DLD1 (cell line): Measurements from ENCODE around the gene VMAC.

Experiments
- in situ Hi-C: cut with HindIII; loops from 2 replicates; pipeline ENCODE4 v1.10.0; 2017; ENCODE audit warnings: low sequenced_read_pairs

VMAC gene

DNA sequence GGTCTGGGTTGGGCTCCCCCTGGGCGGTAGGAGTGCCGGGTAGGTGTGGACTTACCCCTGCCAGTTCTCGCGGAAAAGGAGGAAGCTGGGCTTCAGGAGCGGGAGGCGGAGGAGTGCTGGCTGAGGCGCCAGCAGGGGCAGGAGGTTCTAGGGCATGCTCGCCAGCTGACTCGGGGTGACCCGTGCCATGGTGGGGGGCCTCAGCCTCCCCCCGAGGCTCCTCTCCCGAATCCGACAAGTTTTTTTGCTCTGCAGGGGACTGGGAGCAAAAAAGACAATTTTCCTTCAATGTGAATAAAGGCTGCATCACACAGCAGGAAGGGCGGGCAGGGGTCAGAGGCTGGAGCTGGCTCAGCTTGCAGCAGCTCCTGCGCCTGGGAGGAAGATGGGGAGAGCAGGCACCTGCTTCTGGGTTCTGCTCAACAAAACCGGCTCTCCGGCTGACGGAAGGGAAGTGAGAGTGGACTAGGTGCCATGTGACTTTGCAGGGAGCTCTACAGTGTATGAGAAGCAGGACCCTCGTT, 46.7 kb downstream of the VMAC start:
- in situ Hi-C loops: no loop called here

DNA sequence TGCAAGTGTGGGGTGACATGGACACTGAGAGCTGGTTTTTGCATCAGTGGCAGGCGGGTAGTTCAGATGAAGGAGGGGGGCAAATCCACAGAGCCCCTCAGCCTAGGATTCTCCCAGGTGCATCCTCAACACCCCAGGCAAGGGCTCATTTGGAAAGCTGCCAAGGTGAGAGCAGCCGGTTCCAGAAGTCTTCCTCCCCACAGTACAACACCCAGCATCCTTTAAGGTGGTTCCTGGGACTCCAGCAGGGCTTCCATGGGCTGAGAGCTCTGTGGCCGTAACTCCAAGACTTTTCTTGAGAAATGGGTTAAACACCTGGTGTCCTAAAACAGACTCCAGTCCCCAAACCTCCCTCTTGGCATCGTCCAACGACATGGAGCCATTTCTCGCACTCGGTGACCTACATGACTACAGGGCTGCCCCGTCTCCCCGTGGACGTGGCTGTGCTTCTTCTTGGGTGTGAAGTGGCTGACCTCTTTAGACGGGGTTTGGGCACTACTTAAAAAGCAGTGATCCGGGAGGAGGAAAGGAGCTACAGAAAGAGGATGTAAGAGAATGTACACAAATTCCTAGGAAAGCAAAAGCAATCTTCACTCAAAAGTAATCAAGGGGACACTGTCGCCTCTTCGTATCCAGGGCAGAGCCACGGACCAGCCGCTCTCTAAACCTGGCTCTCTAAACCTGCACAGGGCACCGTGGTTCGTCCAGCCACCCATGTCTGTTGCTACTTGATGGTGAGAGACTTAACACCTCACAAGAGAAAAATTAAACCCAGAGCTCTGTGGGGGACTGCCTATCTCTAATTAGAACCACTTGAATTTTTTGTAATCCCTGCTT, 47.7 kb downstream of the VMAC start:
- in situ Hi-C loops: no loop called here

DNA sequence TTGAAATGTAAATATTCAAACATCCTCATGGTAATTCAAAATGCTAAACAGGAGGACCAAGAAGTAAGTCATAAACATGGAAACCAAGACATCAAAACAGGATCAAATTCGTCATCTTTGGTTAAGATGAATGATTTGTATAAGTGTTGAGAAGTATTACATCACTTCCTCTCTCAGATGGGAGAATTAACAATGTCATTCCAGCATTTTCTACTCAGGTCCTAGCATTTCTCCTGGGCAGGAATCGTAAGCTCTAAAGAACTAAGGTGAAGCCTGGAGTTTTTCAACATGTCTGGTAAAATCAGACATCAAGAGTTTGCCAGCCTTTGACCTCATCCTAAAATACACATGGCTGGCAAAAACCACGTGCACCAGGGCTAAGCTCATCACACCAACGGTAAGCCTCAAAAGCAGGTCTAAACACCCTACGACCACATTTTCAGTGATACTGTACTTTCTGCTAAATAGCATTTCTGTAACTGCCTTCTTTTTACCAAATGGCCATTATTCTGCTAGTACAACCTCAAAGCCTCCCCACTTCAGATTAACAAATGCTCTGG, 48.4 kb downstream of the VMAC start:
- in situ Hi-C loops: no loop called here

DNA sequence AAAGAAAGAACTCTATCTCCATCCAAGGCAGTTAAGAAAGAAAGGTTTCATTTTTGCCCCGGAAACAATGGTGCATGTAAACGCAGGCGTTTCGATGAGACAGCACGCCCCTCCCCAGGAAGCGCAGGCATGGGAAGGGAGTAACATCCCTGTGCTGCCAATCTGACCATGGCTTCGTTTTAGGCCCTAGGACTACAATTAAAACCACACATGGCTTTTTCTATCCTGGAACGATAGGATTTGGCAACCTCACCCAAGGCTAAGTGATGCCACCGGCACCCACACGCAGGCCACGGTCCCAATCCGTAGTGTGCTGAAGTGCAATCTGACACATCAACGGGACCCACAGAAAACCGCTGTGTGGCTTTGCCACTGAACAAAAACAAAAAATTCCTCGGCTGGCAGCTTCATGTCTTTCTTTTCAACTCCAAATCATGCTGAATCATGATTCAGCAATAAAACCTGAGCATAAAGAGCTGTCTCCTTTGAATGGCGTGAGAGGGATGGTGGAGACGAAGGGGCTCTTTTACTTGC, 49.1 kb downstream of the VMAC start:
- in situ Hi-C loops: no loop called here

DNA sequence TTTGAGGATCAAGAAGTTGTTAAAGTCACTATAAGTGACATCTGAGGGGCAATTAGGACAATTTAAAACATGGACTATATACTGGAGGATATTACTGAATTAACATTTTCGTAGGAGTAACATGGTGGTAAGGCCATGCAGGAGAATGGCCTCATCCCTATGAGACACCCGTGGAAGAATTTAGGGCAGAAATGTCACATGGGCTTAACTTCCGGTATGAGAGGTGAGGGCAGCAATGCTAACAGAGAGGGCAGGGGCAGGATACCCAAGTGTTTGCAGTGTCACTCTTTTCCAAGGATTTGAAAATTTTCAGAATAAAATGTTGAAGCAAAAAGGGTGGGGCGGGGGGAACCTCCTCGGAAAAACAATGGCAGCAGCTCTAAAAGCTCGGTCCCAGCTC, 49.6 kb downstream of the VMAC start:
- in situ Hi-C loops: no loop called here

DNA sequence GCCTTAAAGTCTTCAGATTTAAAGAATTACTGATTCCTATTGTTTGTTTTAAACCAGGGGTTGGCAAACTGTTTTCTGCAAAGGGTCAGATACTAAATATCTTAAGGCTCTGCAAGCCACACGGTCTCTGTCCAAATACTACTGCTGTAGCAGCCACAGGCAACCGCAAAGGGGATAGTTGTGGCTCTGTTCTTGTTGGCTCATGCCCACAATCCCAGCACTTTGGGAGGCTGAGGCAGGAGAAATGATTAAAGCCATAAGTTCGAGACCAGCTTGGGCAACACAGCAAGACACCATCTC, 50.9 kb downstream of the VMAC start:
- in situ Hi-C loops: no loop called here

DNA sequence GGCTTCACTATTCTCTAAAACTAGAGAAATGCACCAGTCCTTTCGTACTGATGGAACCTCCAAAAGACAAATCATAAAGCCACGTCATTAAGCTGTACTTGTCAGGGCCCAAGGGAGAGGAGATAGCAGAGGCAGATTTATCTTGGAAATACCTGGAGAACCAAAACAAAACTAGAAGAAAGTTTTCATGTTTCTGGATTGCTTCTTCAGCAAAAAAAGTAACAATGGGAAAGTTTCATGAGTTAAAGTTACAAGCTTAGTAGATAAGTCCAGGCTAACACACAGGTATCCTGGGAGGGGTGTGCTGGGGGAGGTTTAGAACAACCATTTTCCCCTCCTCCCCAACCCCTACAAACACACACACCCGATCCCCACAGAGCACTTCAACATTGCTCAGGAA, 51.7 kb downstream of the VMAC start:
- in situ Hi-C loops: no loop called here

DNA sequence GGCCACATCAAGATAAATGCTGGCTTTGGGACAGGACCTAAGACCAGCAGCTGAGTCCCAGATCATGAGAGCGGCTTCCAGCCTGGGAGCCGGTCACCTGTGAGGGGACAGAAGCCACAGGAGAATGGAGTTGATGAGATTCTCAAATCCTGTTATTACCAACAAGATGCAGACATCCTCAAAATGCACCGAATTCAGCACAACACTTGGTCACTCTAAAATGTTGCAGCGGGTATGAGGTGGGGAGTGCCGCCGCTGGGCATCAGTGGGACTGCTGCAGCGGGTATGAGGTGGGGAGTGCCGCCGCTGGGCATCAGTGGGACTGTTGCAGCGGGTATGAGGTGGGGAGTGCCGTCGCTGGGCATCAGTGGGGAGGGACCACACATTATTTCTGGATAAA, 52.1 kb downstream of the VMAC start:
- in situ Hi-C loops: no loop called here

DNA sequence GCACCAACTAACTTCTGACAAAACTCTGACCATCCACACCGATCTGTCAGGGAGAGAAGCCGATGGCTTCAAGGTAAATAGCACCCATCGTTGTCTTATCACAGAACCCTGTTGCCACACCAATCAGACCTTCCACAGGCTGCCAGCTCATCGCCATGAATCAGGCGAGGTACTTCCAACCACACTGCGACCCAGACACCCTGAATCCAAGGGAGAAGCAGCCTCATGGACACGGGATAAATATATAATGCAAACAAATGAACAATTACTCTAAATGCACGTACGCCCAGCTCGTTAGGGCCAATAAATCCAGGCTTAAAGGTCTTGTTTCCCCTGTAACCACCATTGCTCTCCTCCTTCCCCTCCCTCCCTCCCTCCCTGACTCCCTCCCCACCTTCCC, 52.5 kb downstream of the VMAC start:
- in situ Hi-C loops: no loop called here

DNA sequence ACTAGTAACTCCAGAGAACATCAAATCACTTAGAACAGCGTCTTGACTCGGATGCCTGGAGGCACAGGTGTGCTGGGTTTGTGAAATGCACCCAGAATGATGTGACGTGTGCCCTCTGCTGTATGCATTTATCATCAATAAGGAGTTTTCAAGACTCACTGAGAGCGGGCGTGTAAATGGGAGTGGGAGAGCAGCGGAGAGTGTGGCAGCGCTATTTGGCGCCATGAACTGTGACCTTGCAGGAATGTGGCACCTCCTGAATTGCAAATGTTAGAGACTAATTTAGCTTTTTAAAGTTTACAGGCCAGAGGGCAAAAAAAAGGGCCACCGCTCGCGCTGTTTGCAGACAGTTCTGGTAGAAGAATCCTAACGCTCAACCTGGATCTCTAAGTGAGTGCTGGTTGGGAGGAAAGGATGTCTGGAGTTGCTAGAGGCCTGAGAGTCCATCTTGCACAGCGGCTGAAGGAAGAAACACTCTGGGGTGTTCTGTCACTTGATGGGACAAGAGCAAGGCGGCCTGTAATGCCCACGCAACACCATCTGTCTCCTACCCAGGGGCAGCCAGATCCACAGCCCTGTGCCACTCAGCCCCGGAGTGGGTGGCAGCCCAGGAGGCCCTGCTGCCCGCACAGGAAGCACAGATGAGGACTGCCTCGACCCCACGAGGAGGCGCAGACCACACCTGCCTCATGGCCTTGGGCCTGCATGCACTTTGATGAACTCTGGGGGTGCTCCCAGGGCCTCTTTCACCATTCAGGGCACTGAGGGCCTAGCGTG, 53.6 kb downstream of the VMAC start:
- in situ Hi-C loops: no loop called here

DNA sequence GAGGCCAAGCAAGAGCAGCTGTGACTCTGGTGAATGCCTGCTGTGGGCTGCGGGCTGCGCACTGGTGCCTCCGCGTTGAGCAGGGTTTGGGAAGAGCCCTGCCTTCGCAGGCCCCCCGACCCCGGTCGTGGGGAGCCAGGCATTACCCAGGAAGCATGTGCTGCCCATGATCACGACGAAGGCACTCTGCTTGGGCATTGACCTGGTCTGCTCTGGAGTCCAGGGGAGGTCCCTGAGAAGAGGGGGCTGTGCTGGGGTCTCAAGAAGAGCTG, 54.1 kb downstream of the VMAC start:
- in situ Hi-C loops: no loop called here

DNA sequence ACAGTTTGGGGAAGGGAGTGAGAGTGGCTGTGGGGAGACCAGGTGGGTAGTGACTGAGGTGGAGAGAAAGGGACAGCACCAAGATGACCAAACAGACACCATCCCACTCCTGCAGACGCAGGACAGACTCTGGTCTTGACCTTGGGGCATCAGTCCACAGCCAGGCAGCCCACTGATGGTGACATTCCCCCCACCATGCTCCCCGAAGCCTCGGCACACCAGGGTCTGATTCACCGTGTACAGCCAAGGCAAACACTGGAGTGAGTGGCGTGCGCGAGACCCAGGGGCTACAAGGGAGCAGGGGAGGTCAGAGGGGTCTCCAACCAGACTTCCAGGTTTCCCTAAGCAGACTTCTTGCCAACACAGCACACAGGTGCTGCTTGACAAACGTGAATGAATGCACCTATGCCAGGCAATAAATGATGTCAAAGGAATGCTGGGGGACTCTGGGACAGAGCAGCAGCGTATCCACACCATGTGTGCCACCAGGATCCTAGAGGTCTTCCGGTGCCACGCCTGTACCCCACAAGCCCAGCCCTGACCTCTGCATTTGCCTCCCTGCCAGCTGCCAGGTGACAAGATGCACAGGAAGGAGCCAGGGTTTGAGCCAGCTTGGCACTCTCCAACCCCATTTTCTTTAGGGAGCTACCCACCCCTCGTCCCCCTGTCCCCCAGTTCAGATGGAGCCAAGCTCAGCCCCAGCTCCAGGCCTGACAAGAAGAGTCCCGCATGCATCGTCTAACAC, 54.8 kb downstream of the VMAC start:
- in situ Hi-C loops: no loop called here
